Osteoblast (primary cell): ENCODE measurements around the gene GTF2A1. TPM values are rescaled to one million over a fixed set of nuclear protein-coding genes. Genes with fewer than 3 reads are reported as not detected.

Experiments
- DNase-seq: peaks from one replicate; pipeline ENCODE4 v3.0.0; 2011; ENCODE audit warnings: low spot score, mixed read lengths; ENCODE audit not compliant: insufficient read length; ENCODE audit errors: missing footprints
- H2AFZ ChIP-seq: 2 replicates; pipeline ENCODE4 v1.6.0; 2011; ENCODE audit warnings: mild to moderate bottlenecking, low read length
- H3K27ac ChIP-seq: 2 replicates; pipeline ENCODE4 v1.5.1; 2011; ENCODE audit warnings: mild to moderate bottlenecking, low read depth, low read length, moderate library complexity
- H3K27me3 ChIP-seq: 2 replicates; pipeline ENCODE4 v1.6.0; 2012; ENCODE audit warnings: mild to moderate bottlenecking, control low read depth, inconsistent platforms, low read length, moderate library complexity; ENCODE audit not compliant: insufficient read depth
- H3K36me3 ChIP-seq: 2 replicates; pipeline ENCODE4 v1.5.1; 2011; ENCODE audit warnings: mild to moderate bottlenecking, low read length, control low read depth, moderate library complexity; ENCODE audit not compliant: insufficient read depth
- H3K4me1 ChIP-seq: 2 replicates; pipeline ENCODE4 v1.5.1; 2011; ENCODE audit warnings: mild to moderate bottlenecking, low read length, control low read depth, moderate library complexity; ENCODE audit not compliant: insufficient read depth
- H3K4me2 ChIP-seq: 2 replicates; pipeline ENCODE4 v1.6.0; 2011; ENCODE audit warnings: mild to moderate bottlenecking, low read length; ENCODE audit not compliant: insufficient read depth
- H3K4me3 ChIP-seq: fragments of 200-600 bp; sonication (generic); 3 replicates; pipeline ENCODE4 v1.5.1; 2012; ENCODE audit warnings: mild to moderate bottlenecking, low read length, inconsistent platforms; ENCODE audit not compliant: insufficient read depth
- H3K79me2 ChIP-seq: 2 replicates; pipeline ENCODE4 v1.6.0; 2012; ENCODE audit warnings: mild to moderate bottlenecking, low read length, control low read depth, inconsistent platforms; ENCODE audit not compliant: insufficient read depth
- H3K9me3 ChIP-seq: 2 replicates; pipeline ENCODE4 v1.5.1; 2011; ENCODE audit warnings: low read depth, low read length, control low read depth
- H4K20me1 ChIP-seq: 2 replicates; pipeline ENCODE4 v1.6.0; 2012; ENCODE audit warnings: mild to moderate bottlenecking, low read length, control low read depth; ENCODE audit not compliant: insufficient read depth
- total RNA-seq: library from RNA; depleted of rRNA; stranded (reverse); fragments of >200 nt; gene quantifications from 2 replicates; pipeline ENCODE4 v1.2.3, GENCODE V29; 2012
- TF ChIP-seq, protein P1 (sequence below): IDR thresholded peaks from 2 replicates; pipeline ENCODE4 v1.5.1; 2011; ENCODE audit warnings: mild to moderate bottlenecking, low read depth, low read length, moderate library complexity; ENCODE audit errors: extremely low read depth

The GTF2A1 gene
- total RNA-seq, 1 donor: 35.8 TPM

- Histone ChIP-seq H3K9me3 (no peaks in the 10 kb centered on the region), H3K27me3 (peaks cover 4% of the 10 kb centered on the region), H3K79me2 (no peaks in the 10 kb centered on the region), H3K4me3 (no peak overlapping the region), H3K36me3 (no peaks in the 10 kb centered on the region), H4K20me1 (no peaks in the 10 kb centered on the region), H2AFZ (peak overlapping the region; percentile 59), H3K27ac (no peak overlapping the region), H3K4me2 (no peak overlapping the region), H3K4me1 (peaks cover 9% of the 10 kb centered on the region)
- peak; percentile 88 for DNase-seq
- TF ChIP-seq, protein P1, sequence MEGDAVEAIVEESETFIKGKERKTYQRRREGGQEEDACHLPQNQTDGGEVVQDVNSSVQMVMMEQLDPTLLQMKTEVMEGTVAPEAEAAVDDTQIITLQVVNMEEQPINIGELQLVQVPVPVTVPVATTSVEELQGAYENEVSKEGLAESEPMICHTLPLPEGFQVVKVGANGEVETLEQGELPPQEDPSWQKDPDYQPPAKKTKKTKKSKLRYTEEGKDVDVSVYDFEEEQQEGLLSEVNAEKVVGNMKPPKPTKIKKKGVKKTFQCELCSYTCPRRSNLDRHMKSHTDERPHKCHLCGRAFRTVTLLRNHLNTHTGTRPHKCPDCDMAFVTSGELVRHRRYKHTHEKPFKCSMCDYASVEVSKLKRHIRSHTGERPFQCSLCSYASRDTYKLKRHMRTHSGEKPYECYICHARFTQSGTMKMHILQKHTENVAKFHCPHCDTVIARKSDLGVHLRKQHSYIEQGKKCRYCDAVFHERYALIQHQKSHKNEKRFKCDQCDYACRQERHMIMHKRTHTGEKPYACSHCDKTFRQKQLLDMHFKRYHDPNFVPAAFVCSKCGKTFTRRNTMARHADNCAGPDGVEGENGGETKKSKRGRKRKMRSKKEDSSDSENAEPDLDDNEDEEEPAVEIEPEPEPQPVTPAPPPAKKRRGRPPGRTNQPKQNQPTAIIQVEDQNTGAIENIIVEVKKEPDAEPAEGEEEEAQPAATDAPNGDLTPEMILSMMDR: no peak
Observed at GRCh38 chr14:81137316-81137715, 83.4 kb downstream of the GTF2A1 start.

DNA sequence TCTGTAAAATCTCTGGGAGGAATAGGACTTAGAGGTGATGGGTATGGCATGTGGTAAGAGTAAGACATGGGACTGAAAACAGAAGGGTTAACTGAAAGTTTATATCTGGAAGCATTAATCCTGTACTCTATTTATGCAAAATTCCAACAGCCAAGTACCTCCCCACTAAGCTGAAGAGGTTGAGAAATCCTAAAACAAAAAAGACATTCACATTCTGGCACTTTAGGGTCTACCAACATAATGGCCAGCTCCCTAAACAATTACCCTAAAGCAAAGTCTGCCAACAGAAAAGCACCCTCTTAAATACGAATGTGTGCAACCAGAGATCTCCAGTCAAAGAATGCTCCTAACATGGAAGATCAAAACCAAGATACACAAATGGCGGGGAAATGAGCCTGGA is 87.4 kb downstream of the GTF2A1 start:
- H4K20me1 ChIP-seq: no peaks in the 10 kb centered on the region
- DNase-seq: no peak
- H3K4me3 ChIP-seq: no peak overlapping the region
- no peak overlapping the region for H2AFZ ChIP-seq
- H3K36me3 ChIP-seq: no peaks in the 10 kb centered on the region
- H3K79me2 ChIP-seq: no peaks in the 10 kb centered on the region
- no peaks in the 10 kb centered on the region for H3K9me3 ChIP-seq
- peaks cover 4% of the 10 kb centered on the region for H3K27me3 ChIP-seq
- H3K27ac ChIP-seq: no peak overlapping the region
- H3K4me1 ChIP-seq: peaks cover 9% of the 10 kb centered on the region
- H3K4me2 ChIP-seq: no peak overlapping the region
- TF ChIP-seq, protein P1: no peak

- DNase-seq: no peak
Observed at GRCh38 chr14:81132468-81132867, 88.3 kb downstream of the GTF2A1 start.

GRCh38 chr14:81129242-81129641 is 91.5 kb downstream of the GTF2A1 start:
- H3K79me2 ChIP-seq: no peaks in the 10 kb centered on the region
- H3K36me3 ChIP-seq: no peaks in the 10 kb centered on the region
- H2AFZ ChIP-seq: no peak overlapping the region
- no peak for DNase-seq
- H3K4me1 ChIP-seq: no peaks in the 10 kb centered on the region
- H3K4me3 ChIP-seq: no peak overlapping the region
- H3K9me3 ChIP-seq: no peaks in the 10 kb centered on the region
- peaks cover 4% of the 10 kb centered on the region for H3K27me3 ChIP-seq
- TF ChIP-seq, protein P1: no peak
- no peak overlapping the region for H3K27ac ChIP-seq
- no peak overlapping the region for H3K4me2 ChIP-seq
- no peaks in the 10 kb centered on the region for H4K20me1 ChIP-seq

More at GRCh38 chr14:81132468-81132867, 88.3 kb downstream of the GTF2A1 start:
- Histone ChIP-seq H3K4me3 (no peak overlapping the region), H3K9me3 (no peaks in the 10 kb centered on the region), H3K27ac (no peak overlapping the region), H3K36me3 (no peaks in the 10 kb centered on the region), H3K79me2 (no peaks in the 10 kb centered on the region), H3K4me2 (no peak overlapping the region), H4K20me1 (no peaks in the 10 kb centered on the region), H3K4me1 (peaks cover 6% of the 10 kb centered on the region), H2AFZ (no peak overlapping the region), H3K27me3 (peaks cover 4% of the 10 kb centered on the region)
- TF ChIP-seq, protein P1: no peak
